ENCODE measurements around the gene ROBO1.

The ROBO1 gene

GRCh38 chr3:78879295-78879860 lies 888.4 kb downstream of the ROBO1 start:
- no peaks in the 10 kb centered on the region for H3K4me1 ChIP-seq (ENCODE audit: control insufficient read depth in 1 of 2, insufficient read depth in 1 of 2, low read depth in 1 of 2, low read length in 1 of 2)
- no peaks in the 10 kb centered on the region for H3K9me3 ChIP-seq
- TF ChIP-seq CTCF (IDR thresholded peaks at IDR 0.05) = no peak
- H3K27ac ChIP-seq = no peak overlapping the region
- H3K4me3 ChIP-seq (ENCODE audit: low read depth in 1 of 2, low read length in 1 of 2) = no peak overlapping the region
- no peaks in the 10 kb centered on the region for H3K36me3 ChIP-seq
- H3K27me3 ChIP-seq = no peaks in the 10 kb centered on the region

GRCh38 chr3:78878789-78879188 lies 889.0 kb downstream of the ROBO1 start:
- no peak overlapping the region for H3K4me3 ChIP-seq (ENCODE audit: low read depth in 1 of 2, low read length in 1 of 2)
- no peak overlapping the region for H3K27ac ChIP-seq
- no peaks in the 10 kb centered on the region for H3K9me3 ChIP-seq
- no peaks in the 10 kb centered on the region for H3K4me1 ChIP-seq (ENCODE audit: control insufficient read depth in 1 of 2, insufficient read depth in 1 of 2, low read depth in 1 of 2, low read length in 1 of 2)
- no peaks in the 10 kb centered on the region for H3K27me3 ChIP-seq
- no peaks in the 10 kb centered on the region for H3K36me3 ChIP-seq
- no peak for TF ChIP-seq CTCF (IDR thresholded peaks at IDR 0.05)

GRCh38 chr3:78878011-78878410 lies 889.8 kb downstream of the ROBO1 start:
- no peak overlapping the region for H3K27ac ChIP-seq

GRCh38 chr3:78875851-78876250 lies 891.9 kb downstream of the ROBO1 start:
- no peak overlapping the region for H3K4me3 ChIP-seq (ENCODE audit: low read depth in 1 of 2, low read length in 1 of 2)
- H3K36me3 ChIP-seq = no peaks in the 10 kb centered on the region
- H3K4me1 ChIP-seq (ENCODE audit: control insufficient read depth in 1 of 2, insufficient read depth in 1 of 2, low read depth in 1 of 2, low read length in 1 of 2) = no peaks in the 10 kb centered on the region
- no peak overlapping the region for H3K27ac ChIP-seq
- no peaks in the 10 kb centered on the region for H3K9me3 ChIP-seq
- TF ChIP-seq CTCF (IDR thresholded peaks at IDR 0.05) = no peak
- no peaks in the 10 kb centered on the region for H3K27me3 ChIP-seq

More at GRCh38 chr3:78878011-78878410, 889.8 kb downstream of the ROBO1 start:
- Histone ChIP-seq H3K36me3 (no peaks in the 10 kb centered on the region), H3K4me1 (ENCODE audit: control insufficient read depth in 1 of 2, insufficient read depth in 1 of 2, low read depth in 1 of 2, low read length in 1 of 2) (no peaks in the 10 kb centered on the region), H3K9me3 (no peaks in the 10 kb centered on the region), H3K4me3 (ENCODE audit: low read depth in 1 of 2, low read length in 1 of 2) (no peak overlapping the region), H3K27me3 (no peaks in the 10 kb centered on the region)
- no peak for TF ChIP-seq CTCF (IDR thresholded peaks at IDR 0.05)

- no peaks in the 10 kb centered on the region for H3K36me3 ChIP-seq
- no peak for TF ChIP-seq CTCF (IDR thresholded peaks at IDR 0.05)
- no peak overlapping the region for H3K27ac ChIP-seq
- H3K4me3 ChIP-seq (ENCODE audit: low read depth in 1 of 2, low read length in 1 of 2) = no peak overlapping the region
- no peaks in the 10 kb centered on the region for H3K4me1 ChIP-seq (ENCODE audit: control insufficient read depth in 1 of 2, insufficient read depth in 1 of 2, low read depth in 1 of 2, low read length in 1 of 2)
- no peaks in the 10 kb centered on the region for H3K27me3 ChIP-seq
- H3K9me3 ChIP-seq = no peaks in the 10 kb centered on the region
Observed at GRCh38 chr3:78875436-78875835, 892.4 kb downstream of the ROBO1 start.

GRCh38 chr3:78873641-78874040 lies 894.2 kb downstream of the ROBO1 start:
- H3K36me3 ChIP-seq = no peaks in the 10 kb centered on the region
- H3K9me3 ChIP-seq = no peaks in the 10 kb centered on the region
- no peaks in the 10 kb centered on the region for H3K27me3 ChIP-seq
- H3K4me1 ChIP-seq (ENCODE audit: control insufficient read depth in 1 of 2, insufficient read depth in 1 of 2, low read depth in 1 of 2, low read length in 1 of 2) = no peaks in the 10 kb centered on the region
- TF ChIP-seq CTCF (IDR thresholded peaks at IDR 0.05) = no peak
- H3K27ac ChIP-seq = no peak overlapping the region
- H3K4me3 ChIP-seq (ENCODE audit: low read depth in 1 of 2, low read length in 1 of 2) = no peak overlapping the region
